HG03135 (cell line): Measurements from ENCODE around the gene PRR4.

Experiments used
- ATAC-seq: cut with Tn5 transposase; IDR thresholded peaks from one replicate; pipeline ENCODE4 v1.9.1; 2021; ENCODE audit warnings: mild to moderate bottlenecking, moderate library complexity; ENCODE audit not compliant: unreplicated experiment

PRR4 gene

GRCh38 chr12:10849425-10849878 lies at the start of gene PRR4:
PRR4 (minus strand) TSS chr12:10849475; CDS start chr12:10849437, 38 bp downstream.
- ATAC-seq: no peak

DNA sequence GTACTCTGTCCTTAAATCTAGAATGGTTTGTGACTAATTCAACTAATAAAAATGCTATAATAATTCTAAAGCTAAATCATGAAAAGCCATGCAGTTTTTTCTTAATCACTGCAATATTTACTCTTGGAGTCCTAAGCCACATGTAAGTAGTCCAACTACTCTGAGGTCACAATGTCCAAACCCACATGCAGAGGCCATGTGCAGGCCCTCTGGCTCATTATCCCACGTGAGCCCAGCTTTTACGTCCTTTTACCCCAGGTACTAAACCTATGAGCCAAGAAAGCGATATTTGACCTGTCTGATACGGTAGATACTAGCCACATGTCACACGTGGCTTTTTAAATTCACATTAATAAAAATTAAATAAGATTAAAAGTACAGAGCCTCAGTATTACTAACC lies 47.6 kb upstream of the PRR4 start:
- no peak for ATAC-seq

DNA sequence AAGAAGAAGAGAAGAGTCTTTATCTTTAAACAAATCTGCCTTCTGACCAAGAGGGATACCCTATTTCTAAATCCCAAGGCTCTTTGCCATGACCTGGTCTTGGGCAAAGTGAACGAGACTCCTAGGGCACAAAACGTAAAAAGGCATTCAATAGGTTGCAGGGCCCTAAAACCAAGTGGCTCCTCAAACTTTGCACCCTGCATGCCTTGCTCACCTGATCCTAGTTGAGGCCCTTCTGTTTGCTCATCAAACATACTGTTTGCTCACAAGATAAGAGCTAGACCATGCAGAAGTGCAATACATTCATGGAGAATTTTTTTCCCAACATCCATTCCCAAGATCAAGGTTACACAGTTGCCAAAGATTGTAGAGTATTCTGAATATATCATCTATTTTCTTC lies 42.7 kb upstream of the PRR4 start:
- ATAC-seq: no peak

DNA sequence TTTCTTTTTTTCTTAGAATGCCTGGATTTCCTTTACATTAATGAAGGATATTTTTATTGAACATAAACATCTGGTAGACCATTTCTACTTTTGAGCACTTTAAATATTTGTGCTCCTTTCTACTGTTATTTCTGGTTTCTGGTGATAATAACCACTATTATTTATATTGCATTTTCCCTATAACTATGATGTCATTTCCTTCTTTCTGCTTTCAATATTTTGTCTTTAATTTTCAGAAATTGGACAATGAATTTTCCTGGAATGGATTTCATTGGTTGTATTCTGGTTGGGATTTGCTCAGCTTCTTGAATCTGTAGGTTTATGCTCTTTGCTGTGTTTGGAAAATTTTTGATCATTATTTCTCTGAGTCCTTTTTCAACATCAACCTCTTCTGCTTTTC lies 40.0 kb upstream of the PRR4 start:
- ATAC-seq: no peak

DNA sequence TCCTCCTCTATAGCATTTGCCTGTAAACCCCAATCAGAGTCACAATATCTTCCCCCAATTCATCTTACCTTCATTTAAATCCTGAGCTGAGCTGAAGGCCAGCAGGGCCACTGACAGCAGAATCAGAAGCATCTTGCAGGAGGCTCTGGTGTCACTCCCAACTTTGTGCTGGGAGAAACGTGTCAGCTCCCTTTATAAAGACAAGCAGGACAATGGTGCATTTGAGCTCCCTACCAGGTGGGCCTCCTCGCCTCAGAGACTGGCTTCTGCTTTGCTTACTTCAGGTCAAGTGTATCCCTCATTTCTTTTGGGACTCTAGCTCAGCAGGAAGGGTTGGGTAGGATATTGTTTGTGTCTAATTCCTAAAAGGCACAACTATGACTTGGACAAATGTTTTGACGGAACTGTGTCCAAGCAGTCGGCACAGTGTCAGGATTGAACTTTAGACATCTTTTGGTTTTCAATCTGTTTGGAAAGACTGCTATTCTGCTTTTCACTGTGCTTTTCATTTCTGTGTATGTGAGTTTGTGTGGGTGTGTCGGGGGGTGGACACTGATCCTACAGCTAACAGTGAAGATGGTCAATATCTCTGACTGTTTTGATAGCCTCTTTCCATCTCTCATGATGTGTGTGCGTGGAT lies 34.9 kb upstream of the PRR4 start, which contains the start of gene PRH1:
TSS of gene PRH1 (minus strand) at position 170 of the 640 bp plus-strand sequence. CDS start at position 132, 38 bp downstream.
- ATAC-seq: no peak

DNA sequence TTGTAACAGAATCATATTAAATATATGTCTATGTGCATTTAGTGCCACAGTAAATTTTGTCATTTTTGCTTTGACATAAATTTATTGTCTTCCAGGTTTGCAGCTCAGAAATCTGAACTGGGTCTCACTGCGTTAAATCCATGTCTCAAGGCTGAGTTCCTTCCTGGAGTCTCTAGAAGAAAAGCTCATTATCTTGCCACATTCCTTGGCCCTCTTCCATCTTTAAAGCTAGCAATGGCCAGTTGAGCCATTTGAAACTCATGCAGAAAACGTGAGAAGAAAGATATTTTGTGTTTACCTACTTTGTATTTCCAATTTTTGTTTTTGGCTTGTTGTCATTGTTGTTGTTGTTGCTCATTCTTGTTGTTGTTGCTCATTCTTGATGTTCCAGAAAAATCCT lies 24.1 kb upstream of the PRR4 start:
- no peak for ATAC-seq

- ATAC-seq: no peak
Observed at GRCh38 chr12:10867381-10867780, 18.1 kb upstream of the PRR4 start.

- ATAC-seq: no peak
Observed at GRCh38 chr12:10863512-10864218, 14.4 kb upstream of the PRR4 start.

DNA sequence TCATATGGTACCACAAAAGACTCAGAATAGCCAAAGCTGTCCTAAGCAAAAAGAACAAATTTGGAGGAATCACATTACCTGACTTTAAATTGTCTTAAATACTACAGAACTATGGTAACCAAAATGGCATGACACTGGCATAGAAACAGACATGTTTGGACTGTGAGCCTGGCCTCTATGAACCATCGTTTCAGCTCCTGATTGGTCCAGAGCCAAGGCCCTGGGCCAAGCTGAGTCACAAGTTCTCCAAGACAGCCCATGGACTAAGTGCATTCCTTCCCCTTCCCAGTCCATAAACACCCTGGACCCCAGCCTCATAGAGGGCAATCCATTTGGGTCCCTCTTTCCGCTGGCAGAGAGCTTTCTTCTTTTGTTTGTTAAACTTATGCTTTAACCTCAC lies 12.1 kb upstream of the PRR4 start:
- ATAC-seq: no peak

- ATAC-seq: no peak
Observed at GRCh38 chr12:10855807-10856206, 6.5 kb upstream of the PRR4 start.

DNA sequence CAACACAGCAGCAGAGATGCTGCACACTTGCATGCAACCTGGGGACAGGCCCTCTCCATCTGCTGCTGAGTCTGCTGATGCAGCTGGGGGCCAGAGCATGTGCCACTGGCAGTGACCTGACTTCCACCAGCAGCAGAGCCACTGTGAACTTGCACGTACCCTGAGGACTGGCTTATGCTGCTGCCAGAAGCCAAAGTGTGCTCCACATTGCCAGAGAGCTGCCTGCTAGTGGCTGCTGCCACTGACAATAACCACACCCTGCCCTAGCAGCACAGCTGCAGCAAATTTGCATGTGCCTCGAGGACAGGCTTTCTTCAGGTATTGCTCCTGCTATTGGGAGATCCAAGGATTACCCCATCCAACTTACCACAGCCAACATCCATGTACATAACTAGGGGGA lies 4.5 kb upstream of the PRR4 start:
- ATAC-seq: no peak

DNA sequence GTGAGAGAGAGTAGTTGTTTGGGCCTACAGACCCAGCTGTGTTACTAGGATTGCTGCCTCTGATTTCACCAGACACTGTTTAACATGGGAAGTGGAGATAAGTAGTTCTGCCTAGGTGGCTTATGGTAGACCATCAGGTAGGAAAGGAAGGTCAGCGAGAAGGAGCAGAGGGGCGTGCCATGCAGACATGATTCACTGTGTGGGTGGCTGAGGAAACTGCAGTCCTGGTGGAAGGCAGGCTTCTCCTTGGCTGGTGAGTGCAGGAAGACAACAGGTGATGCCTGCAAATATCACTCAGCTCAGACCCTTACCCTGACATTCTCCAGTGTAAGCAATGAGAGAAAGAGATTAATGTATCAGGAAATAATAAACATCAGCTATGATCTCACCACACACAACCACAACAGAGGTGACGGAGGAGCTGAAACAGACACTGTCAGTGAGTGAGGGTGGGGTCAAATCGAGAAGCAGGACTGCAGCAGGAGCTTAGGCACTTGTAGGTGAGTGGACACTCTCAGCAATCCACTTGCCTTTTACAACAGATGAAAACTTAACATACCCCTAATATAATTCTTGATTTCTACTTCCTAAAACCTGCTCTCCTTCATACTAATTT lies 2.1 kb upstream of the PRR4 start:
- ATAC-seq: no peak

DNA sequence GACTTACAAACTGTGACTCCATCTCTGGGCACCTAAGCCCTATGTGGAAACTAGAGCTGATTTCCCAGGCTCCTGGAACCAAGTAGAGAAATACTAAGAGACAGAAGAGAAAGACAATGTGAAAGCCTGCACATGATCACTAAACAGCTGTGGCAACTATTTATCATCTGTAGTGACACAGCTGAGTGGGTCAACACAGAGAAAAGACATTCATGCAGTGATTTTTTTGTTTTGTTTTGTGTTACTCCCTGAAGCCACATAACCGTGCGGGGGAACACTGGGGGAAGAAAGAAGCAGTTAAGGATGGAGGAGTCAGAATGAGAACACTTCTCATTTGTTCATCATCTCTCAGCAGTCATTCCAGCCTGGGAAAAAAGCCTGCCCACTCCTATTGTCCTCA lies 1.5 kb downstream of the PRR4 start:
- no peak for ATAC-seq

GRCh38 chr12:10842862-10843261 lies 6.4 kb downstream of the PRR4 start:
- ATAC-seq: no peak

- ATAC-seq: no peak
Observed at GRCh38 chr12:10838461-10838860, 10.8 kb downstream of the PRR4 start.

DNA sequence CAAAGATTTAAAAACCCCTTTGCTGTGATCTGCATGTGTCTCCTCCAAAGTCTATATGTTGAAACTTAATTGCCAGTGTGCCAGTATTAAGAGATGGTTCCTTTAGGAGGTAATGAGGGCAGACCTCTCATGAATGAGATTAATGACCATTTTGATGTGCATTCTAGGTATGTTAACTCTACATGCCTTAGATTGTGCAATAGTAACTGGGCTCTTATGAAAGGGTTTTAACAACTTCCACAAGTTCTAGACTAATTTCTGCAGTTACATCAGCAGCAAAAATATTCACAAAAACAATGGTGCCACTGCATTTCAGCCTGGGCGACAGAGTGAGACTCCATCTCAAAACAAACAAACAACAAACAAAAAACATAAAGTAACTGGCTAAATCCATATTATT lies 19.3 kb downstream of the PRR4 start:
- ATAC-seq: no peak

GRCh38 chr12:10826258-10826657 lies 23.0 kb downstream of the PRR4 start, which contains the start of gene TAS2R10:
TAS2R10 (minus strand) TSS chr12:10826358; CDS start chr12:10826269, 89 bp downstream.
- ATAC-seq: no peak

GRCh38 chr12:10824957-10825356 lies 24.3 kb downstream of the PRR4 start:
- no peak for ATAC-seq

GRCh38 chr12:10811883-10812536 lies 37.3 kb downstream of the PRR4 start:
- ATAC-seq: no peak

DNA sequence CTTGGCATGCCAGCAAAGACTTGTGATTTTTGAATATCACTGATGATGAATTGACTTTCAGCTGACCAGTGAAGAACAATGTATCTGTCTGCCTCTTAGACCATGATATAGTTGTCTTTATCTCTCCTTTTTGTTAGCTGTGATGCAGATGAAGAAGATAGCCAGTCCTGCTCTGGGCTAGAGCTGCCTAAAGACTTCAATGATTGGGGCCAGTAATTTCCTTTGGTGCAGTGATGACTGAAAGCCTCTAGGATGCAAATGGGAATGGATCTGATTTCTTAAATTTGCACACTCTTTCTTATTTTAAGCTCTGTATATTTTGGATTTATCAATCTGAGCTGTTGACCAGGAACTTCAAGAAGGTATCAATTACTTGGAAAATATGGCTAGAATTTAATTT lies 39.2 kb downstream of the PRR4 start, which contains the start of gene TAS2R9:
TSS of gene TAS2R9 (minus strand) at position 101 of the 400 bp plus-strand sequence. CDS start at position 8, 93 bp downstream.
- no peak for ATAC-seq

DNA sequence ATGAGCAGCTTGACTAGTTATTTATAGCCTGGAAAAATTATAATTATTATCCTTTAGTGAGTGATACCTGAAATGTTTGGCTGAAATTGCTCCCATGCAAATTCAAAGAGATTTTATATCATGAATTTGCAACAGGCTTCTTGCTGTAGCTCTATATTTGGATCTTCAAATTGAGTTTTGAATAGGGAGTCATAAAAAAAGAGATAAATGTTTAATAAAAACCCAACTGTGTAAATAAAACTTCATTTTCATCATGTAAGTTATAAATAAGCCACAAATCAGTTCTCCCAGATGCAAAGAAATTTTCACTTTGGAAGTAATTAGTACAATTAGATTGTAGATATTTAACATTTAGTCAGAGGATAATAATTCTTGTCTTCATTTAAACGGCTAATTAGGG lies 42.1 kb downstream of the PRR4 start, which contains the start of gene TAS2R8:
TSS of gene TAS2R8 (minus strand) at position 101 of the 400 bp plus-strand sequence. CDS start 306 bp downstream, outside the sequence.
- no peak for ATAC-seq
